ENCODE results near the gene SPATS2. TPM values are rescaled to one million over a fixed set of nuclear protein-coding genes. Genes with fewer than 3 reads are reported as not detected.

The SPATS2 gene
- total and polyA plus RNA-seq, 10 of the 15 experiments (the other 5 are each of a cell fraction or from before 2014, with no cell fraction given) = 9.0 to 54.2 (median 27.5) TPM

DNA sequence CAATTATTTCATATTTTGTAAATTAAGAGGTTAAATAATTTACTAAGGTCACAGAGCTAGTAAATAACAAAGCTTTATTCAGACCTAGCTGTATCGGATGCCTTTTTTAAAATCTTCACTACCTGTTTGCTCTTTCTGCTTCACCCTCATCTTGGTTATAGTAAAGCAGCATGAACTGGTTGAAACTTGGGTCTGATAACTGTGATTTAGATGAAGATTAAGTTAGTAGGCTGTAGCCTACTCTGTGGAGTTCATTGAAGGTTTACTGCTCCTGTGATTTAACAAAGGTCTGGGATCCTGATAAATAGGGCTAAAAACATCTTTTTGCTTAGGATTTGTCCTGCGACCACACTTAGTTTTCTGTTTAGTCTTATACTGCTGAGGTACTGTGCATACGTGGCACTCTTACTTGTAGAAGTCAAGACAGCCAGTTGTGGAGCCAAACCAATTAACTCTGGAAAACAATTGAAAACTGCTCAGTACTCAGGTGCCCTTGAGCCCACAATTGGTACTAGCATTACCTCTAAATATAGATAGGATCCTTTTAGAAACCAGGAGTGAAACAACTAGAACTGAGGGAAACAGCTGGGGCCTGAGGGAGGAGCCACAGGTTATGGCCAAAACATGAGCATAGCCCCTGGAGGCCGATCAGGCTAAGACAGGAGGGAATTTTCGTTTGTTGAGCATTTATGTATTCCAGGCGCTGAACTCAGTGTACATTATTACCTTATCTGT lies 2.3 kb downstream of the SPATS2 start (continued):
- no peak for TF ChIP-seq ZBTB11 (CRISPR knock-in tag; IDR thresholded peaks at IDR 0.05)
- TF ChIP-seq NR2C2 (IDR thresholded peaks at IDR 0.05; ENCODE audit: borderline replicate concordance, control insufficient read depth, insufficient read length, low read depth) = no peak
- TF ChIP-seq IRF3 (IDR thresholded peaks at IDR 0.05) = no peak
- TF ChIP-seq RCOR1 (conservative IDR thresholded peaks at IDR 0.05; ENCODE audit: low read depth, low read length) = no peak
- no peak for TF ChIP-seq YBX1 (IDR thresholded peaks at IDR 0.05)
- TF ChIP-seq HDAC6 (IDR thresholded peaks at IDR 0.05; ENCODE audit: unreplicated experiment) = no peak
- TF ChIP-seq, protein P1, sequence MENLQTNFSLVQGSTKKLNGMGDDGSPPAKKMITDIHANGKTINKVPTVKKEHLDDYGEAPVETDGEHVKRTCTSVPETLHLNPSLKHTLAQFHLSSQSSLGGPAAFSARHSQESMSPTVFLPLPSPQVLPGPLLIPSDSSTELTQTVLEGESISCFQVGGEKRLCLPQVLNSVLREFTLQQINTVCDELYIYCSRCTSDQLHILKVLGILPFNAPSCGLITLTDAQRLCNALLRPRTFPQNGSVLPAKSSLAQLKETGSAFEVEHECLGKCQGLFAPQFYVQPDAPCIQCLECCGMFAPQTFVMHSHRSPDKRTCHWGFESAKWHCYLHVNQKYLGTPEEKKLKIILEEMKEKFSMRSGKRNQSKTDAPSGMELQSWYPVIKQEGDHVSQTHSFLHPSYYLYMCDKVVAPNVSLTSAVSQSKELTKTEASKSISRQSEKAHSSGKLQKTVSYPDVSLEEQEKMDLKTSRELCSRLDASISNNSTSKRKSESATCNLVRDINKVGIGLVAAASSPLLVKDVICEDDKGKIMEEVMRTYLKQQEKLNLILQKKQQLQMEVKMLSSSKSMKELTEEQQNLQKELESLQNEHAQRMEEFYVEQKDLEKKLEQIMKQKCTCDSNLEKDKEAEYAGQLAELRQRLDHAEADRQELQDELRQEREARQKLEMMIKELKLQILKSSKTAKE (IDR thresholded peaks at IDR 0.05; ENCODE audit: low read depth, poor library complexity, severe bottlenecking) = no peak
- no peak for TF ChIP-seq TAF1 (IDR thresholded peaks at IDR 0.05; ENCODE audit: borderline replicate concordance, low read depth, low read length)
- no peak for TF ChIP-seq SUZ12 (IDR thresholded peaks at IDR 0.05; ENCODE audit: unreplicated experiment)
- TF ChIP-seq MEF2B (IDR thresholded peaks at IDR 0.05; ENCODE audit: partially characterized antibody, poor library complexity, severe bottlenecking) = peak; percentile 63
- TF ChIP-seq, protein P2, sequence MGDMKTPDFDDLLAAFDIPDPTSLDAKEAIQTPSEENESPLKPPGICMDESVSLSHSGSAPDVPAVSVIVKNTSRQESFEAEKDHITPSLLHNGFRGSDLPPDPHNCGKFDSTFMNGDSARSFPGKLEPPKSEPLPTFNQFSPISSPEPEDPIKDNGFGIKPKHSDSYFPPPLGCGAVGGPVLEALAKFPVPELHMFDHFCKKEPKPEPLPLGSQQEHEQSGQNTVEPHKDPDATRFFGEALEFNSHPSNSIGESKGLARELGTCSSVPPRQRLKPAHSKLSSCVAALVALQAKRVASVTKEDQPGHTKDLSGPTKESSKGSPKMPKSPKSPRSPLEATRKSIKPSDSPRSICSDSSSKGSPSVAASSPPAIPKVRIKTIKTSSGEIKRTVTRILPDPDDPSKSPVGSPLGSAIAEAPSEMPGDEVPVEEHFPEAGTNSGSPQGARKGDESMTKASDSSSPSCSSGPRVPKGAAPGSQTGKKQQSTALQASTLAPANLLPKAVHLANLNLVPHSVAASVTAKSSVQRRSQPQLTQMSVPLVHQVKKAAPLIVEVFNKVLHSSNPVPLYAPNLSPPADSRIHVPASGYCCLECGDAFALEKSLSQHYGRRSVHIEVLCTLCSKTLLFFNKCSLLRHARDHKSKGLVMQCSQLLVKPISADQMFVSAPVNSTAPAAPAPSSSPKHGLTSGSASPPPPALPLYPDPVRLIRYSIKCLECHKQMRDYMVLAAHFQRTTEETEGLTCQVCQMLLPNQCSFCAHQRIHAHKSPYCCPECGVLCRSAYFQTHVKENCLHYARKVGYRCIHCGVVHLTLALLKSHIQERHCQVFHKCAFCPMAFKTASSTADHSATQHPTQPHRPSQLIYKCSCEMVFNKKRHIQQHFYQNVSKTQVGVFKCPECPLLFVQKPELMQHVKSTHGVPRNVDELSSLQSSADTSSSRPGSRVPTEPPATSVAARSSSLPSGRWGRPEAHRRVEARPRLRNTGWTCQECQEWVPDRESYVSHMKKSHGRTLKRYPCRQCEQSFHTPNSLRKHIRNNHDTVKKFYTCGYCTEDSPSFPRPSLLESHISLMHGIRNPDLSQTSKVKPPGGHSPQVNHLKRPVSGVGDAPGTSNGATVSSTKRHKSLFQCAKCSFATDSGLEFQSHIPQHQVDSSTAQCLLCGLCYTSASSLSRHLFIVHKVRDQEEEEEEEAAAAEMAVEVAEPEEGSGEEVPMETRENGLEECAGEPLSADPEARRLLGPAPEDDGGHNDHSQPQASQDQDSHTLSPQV (IDR thresholded peaks at IDR 0.05) = no peak
- TF ChIP-seq CREM (IDR thresholded peaks at IDR 0.05; ENCODE audit: low read depth) = no peak
- no peak for TF ChIP-seq TARDBP (IDR thresholded peaks at IDR 0.05; ENCODE audit: borderline replicate concordance)
- TF ChIP-seq MXI1 (IDR thresholded peaks at IDR 0.05; ENCODE audit: low read depth, low read length) = peak; percentile 66; the same call in 1 of the 2 replicates
- no peak for TF ChIP-seq ZNF622 (IDR thresholded peaks at IDR 0.05)
- TF ChIP-seq JUNB (IDR thresholded peaks at IDR 0.05) = no peak
- TF ChIP-seq, protein P3, sequence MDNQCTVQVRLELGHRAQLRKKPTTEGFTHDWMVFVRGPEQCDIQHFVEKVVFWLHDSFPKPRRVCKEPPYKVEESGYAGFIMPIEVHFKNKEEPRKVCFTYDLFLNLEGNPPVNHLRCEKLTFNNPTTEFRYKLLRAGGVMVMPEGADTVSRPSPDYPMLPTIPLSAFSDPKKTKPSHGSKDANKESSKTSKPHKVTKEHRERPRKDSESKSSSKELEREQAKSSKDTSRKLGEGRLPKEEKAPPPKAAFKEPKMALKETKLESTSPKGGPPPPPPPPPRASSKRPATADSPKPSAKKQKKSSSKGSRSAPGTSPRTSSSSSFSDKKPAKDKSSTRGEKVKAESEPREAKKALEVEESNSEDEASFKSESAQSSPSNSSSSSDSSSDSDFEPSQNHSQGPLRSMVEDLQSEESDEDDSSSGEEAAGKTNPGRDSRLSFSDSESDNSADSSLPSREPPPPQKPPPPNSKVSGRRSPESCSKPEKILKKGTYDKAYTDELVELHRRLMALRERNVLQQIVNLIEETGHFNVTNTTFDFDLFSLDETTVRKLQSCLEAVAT (IDR thresholded peaks at IDR 0.05) = peak; percentile 19; the same call in 1 of the 2 replicates
